Germinal center (tissue), 1 donor: ENCODE results near the gene TTLL6.
"Not testable (repeated sequence)": the region's sequence is repeated elsewhere in the genome, so short reads cannot be mapped to it uniquely, and the experiment has no call there.

Experiments used
- DNase-seq: peaks from one replicate; pipeline ENCODE4 v3.0.0; 2012; ENCODE audit warnings: mixed read lengths, low spot score

TTLL6 gene

DNA sequence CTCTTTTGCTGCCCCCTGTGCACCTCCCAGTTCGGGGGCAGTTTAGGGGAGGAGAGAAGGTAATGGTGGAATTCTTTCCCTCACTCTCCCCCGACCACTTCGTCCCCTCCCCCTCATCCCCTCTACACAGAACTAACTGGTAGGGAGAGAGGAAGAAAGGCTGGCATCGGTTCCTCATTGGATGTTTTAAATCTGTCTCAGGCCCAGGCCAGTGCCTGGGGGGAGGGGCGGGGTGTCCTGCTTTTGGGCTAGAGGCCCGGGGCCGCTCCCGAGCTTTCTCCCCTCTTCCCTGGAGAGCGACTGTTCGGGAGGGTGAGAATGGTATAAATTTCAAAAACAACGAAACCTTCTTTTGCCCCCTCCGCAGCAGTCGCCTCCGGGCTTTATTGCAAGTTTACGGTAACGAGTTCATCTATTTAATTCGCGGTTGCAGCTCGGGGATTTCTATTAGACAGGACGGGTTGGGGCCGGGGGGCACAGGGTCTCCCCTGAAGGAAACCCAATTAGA lies 94.1 kb downstream of the TTLL6 start, which contains the start of gene PRAC2:
TSS of gene PRAC2 (plus strand) at position 271 of the 508 bp plus-strand sequence. CDS start 1,226 bp downstream, outside the sequence.
- no peak for DNase-seq

DNA sequence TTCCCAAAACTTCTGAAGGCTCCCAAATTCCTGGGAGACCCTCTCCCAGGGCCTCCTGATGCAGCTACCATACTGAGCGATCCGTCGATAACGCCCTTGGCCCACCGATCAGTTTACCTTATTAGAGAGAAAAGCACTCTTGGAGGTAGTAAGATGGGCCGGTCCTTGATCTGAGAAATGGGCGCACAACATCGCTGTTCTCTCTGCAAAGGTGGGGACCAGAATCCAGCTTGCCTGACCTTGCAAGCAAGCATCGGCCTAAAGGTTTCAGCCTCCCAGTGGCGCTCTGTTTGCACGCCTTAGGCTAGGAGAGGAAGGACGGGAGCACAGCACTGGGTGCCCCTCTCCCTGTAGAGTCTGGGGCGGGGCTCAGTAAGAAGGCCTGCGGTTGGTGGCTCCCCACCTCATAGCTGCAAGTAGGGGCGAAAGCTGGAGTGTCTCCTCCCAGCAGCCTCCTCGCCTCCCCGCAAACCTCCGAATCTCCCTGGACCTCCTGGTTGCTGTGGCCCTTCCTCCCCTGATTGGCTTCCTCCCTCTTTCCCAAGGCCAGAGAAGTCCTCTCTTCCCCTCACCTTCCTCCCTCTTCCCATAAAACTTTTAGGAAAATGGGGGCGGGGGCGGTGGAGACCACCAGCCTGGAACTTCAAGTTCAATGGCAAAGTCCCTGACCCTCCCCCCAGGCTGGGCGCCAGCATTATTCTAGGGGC lies 94.7 kb downstream of the TTLL6 start, which contains the start of gene PRAC1:
TSS of gene PRAC1 (minus strand) at position 318 of the 707 bp plus-strand sequence. CDS start at position 192, 126 bp downstream.
- DNase-seq, result no peak

DNA sequence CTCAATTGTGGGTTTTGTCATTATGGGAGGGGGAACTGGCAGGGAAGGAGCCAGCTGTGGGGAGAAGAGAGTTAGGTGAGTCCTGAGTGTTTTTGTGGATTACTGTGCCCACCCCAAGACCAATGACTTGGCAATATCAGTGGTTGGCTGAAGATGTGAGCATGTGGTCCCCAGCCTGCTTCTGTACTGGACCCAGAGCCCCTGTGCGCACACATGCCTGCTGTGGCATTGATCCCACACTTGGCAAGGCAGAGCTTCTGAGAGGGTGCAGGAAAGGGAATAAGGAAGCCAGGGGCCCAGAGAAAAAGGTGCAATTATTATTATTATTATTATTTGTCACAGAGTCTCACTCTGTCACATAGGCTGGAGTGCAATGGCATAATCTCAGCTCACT lies 96.0 kb downstream of the TTLL6 start:
- DNase-seq, result no peak

DNA sequence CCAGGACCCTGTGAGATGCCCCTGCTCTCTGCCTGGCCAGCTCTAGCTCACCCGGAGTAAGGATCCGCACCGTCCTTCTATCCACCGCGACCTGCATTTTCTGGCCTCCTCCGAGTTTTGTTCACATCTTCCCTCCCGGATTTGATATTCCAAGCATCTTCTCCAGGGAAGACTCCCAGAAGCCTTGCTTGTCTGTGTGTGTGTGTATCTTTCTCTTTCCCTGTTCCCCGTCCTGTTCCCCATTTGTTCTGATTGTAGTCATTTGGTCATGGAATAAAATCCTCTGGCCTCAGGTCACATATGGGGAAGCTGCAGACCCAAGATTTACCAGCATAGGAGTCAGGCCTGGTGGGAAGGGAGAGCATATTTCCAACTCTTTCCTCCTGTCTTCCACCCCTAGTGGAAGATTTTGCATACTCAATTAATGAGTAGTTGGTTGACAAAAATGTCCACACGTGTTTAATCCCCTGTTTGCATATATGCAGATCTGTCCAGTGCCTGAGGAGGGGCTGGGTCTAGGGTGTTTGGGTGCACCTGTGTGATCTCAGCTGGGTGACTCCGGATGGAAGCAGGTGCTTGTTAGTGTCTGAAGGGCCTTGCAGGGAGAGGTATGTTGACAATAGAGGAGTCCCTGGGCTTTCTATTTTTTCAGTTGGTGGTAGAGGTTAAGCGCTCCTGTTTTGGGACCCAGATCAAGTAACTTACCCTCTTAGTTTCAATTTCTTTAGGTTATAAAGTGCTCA lies 96.6 kb downstream of the TTLL6 start:
- DNase-seq, result no peak

DNA sequence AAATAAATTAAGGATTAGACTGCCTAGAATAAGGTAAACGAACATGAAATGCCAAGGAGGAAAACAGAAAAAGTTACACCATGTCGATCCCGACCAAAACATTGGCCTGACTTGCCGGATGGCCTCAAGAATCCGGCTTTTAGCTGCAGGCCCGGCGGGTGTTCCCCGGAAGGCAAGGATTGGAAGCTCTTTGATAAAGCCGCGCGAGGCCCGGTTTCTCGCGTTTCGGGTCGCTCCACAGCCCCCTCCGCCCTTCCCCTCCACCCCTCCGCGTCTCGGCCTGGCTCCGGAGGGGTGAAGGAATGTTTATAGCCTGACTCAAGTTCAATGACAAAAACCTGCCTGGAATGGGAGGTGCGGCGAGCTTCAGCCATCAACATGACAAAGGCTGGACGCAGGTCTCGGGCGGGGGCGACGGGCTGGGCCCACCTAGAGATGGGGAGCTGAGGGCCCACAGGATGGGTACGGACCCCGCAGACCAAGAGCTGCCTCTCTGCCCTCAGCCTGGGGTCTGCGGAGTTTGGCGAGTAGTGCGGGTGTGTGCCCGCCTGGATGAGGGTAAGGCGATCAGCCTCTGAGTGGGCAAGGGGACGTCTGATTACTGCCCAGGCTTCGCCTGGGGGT lies 97.3 kb downstream of the TTLL6 start:
- DNase-seq, result no peak

DNA sequence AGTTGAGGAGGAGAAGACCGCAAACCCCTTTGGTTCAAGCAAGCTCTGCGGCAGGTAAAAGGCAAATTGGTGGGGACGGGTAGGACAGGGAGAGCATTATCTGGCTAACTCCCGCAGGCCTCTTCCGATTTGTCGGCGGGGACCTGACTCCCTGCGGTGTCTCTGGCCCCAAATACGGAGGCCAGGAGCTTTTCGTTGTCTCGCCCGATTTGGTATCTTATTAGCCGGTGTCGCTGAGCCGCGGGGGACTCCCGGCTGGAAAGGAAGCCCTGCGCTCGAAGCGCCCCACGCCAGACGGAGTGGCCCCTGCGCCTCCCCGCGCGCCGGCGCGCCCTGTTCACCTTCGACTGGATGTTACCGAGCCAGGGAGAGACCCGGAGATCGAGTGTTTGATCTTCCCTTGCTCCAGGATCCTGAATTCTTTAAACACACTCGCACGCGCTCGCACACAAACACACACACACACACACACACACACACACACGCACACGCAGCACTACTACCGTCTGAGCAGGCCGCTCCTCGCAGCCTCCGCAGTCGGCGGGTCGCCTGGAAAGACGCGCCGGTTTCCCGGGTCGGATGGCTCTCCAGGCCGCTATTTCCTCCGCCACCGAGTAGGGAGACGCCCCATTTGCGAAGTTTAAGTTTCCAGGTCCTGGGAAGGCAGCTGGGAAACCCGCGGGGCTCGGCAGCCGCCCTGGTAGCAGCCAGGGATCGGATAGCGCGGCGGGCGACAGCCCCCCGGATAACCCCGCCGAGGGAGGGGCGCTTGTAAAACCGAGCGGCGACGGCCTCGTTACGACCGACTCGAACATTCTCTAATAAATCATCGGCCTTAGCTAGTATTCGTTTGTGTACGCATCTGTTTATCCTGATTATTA lies 98.0 kb downstream of the TTLL6 start:
- DNase-seq, result no peak

DNA sequence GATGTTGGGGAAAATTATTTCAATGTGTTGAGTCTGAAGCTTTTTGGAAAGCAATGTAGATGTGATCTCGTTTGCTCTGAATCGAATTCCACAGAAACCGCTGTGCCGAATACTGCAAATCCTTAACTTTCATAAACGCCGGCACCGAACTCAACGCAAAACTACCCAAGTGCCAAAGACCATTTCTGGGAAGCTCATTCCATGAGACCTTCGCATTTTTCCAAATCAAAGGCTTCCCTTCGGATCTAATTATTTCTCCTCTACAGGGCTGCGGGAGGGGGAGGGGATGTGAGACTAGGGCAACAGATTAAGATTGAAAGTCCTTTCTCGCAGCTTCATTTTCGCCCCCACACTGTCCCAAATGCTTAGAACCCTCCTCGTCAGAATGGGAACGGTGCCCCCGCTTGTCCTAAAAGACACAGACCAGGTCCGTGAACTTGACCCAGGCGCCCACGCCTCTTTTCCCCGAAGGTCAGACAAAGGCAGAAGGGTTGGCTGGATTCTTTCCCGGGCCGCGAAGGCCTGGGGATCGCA lies 98.7 kb downstream of the TTLL6 start:
- no peak for DNase-seq

DNA sequence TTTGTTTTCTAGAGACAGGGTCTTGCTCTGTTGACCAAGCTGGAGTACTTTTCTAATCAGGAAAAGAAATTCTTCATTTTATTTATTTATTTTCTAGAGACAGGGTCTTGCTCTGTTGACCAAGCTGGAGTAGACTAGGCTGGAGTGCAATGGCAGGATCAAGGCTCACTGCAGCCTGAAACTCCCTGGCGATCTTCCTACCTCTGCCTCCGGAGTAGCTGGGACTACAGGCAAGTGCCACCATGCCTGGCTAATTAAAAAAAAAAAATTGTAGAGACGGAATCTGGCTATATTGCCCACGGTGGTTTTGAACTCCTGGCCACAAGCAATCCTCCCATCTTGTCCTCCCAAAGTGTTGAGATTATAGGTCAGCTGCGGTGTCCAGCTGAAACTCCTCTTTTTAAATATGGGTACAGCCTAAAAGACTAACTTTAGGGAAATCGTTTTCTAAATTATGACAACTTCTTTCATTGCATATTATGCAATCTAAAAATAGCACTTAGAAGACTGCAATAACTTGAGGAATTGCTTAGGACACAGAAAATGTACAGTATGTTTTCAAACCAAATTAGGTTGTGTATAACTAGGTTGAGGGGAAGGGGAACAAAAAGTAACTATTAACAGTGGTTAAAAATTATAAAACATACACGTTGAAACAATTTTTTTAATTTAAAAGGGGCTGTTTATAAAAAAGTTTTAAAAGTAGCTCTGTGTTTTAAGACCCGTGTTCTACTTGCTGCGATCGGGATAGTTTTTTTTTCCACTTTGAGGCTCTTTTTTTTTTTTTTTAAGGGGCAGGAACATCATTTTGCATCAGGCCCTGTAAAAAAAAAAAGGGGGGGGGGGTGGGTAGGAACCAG lies 99.4 kb downstream of the TTLL6 start:
- no peak for DNase-seq

DNA sequence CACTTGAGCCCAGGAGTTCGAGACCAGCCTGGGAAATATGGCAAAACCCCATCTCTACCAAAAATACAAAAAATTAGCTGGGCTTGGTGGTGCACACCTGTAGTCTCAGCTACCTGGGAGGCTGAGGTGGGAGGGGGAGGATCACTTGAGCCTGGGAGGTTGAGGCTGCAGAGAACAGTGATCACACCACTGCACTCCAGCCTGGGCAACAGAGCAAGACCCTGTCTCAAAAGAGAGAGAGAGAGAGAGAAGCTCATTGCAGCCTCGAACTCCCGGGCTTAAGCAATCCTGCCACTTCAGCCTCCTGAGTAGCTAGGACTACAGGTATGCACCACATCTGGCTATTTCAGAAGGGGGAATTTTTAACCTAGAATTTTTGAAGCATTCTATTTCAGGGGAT lies 100.5 kb downstream of the TTLL6 start:
- not testable (repeated sequence) for DNase-seq

DNA sequence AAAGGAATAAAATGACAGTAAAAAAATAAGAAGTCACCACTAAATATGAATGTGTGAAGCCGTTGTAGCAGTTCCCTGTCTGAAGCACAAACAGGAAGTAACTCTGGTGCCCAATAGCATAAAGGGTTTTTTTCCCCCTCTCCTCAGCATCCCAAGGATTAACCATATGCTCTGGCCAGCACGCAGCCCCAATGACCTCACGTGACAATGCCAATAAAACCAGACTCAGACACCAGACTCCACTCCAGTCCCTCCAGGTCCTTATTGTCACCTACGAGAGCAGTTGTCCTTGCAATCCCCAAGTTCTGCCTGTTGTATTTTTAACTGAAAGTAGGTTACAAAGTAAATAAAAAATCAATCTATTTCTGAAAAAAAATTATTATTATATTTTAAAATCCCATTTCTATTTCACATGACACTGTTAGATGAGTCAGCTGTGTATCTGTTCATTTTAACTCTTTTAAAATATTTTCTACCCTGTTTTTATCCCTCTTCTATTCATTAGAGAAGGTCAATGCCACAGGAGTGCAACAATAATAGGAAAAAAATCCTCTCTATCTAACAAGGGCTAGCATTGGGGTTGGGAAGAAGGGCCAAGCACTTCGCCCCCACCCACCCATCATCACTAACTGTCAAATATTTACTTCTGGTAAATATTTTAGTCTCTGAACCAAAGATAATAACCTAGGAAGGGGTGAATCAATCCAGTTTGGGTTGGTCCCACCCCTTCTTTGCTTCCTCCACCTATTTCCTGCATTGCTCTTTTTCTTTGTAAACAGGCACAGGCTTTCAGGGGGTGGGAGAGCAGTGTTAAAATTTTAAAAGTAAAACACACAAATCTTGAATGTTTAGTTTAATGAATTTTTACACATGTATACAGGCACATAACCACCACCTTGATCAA lies 101.3 kb downstream of the TTLL6 start:
- no peak for DNase-seq
